Uterus (tissue), 2 donors: ENCODE data around the gene SLCO1B3.

Source experiments
- POLR2A ChIP-seq, 2 donors: fragments of 450-650 bp; IDR thresholded peaks; one replicate each; pipeline ENCODE4 v1.6.1; 2016; ENCODE audit warnings: antibody characterized with exemption in 2 of 2, mild to moderate bottlenecking in 1 of 2, moderate library complexity in 1 of 2
- TF ChIP-seq, protein P1 (sequence below), 4 experiments: fragments of 200-600 bp in 2 of 4; fragments of 450-650 bp in 2 of 4; sonication (generic) in 2 of 4; IDR thresholded peaks; one replicate each; pipeline ENCODE4 v1.5.1; 2016 to 2019; ENCODE audit warnings: antibody characterized with exemption in 4 of 4, mild to moderate bottlenecking in 2 of 4, moderate library complexity in 1 of 4

- TF ChIP-seq, protein P1, sequence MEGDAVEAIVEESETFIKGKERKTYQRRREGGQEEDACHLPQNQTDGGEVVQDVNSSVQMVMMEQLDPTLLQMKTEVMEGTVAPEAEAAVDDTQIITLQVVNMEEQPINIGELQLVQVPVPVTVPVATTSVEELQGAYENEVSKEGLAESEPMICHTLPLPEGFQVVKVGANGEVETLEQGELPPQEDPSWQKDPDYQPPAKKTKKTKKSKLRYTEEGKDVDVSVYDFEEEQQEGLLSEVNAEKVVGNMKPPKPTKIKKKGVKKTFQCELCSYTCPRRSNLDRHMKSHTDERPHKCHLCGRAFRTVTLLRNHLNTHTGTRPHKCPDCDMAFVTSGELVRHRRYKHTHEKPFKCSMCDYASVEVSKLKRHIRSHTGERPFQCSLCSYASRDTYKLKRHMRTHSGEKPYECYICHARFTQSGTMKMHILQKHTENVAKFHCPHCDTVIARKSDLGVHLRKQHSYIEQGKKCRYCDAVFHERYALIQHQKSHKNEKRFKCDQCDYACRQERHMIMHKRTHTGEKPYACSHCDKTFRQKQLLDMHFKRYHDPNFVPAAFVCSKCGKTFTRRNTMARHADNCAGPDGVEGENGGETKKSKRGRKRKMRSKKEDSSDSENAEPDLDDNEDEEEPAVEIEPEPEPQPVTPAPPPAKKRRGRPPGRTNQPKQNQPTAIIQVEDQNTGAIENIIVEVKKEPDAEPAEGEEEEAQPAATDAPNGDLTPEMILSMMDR (IDR thresholded peaks at IDR 0.05) = no peak
- TF ChIP-seq POLR2A (IDR thresholded peaks at IDR 0.05) = no peak
These were observed 55.4 kb downstream of the SLCO1B3 start for GRCh38 chr12:20865873-20866272.
